RWPE2 (cell line): ENCODE measurements around the gene LRCH2.

Source experiments
- ATAC-seq: fragments of 200-7000 bp; cut with Tn5 transposase; 3 replicates; pipeline ENCODE4 v1.9.1; 2021; ENCODE audit warnings: low read depth
- DNase-seq: peaks from one replicate; pipeline ENCODE4 v3.0.0-alpha.2; 2020; ENCODE audit warnings: low spot score
- H3K27ac ChIP-seq: fragments of 450-650 bp; 2 replicates; pipeline ENCODE4 v1.5.1; 2017; ENCODE audit warnings: mild to moderate bottlenecking; ENCODE audit not compliant: poor library complexity, severe bottlenecking
- H3K27me3 ChIP-seq: fragments of 250-450 bp; sonication (Bioruptor Pico); 2 replicates; pipeline ENCODE4 v1.5.1; 2021; ENCODE audit warnings: mild to moderate bottlenecking, moderate library complexity; ENCODE audit not compliant: insufficient read depth, poor library complexity, severe bottlenecking
- H3K36me3 ChIP-seq: fragments of 250-450 bp; sonication (Bioruptor Pico); 2 replicates; pipeline ENCODE4 v1.5.1; 2020; ENCODE audit warnings: low read depth, mild to moderate bottlenecking, moderate library complexity
- H3K4me1 ChIP-seq: fragments of 250-450 bp; sonication (Bioruptor Pico); 2 replicates; pipeline ENCODE4 v1.5.1; 2021; ENCODE audit warnings: mild to moderate bottlenecking, moderate library complexity; ENCODE audit not compliant: insufficient read depth, poor library complexity, severe bottlenecking
- H3K4me3 ChIP-seq: fragments of 250-450 bp; sonication (Bioruptor Pico); 2 replicates; pipeline ENCODE4 v1.5.1; 2021; ENCODE audit warnings: mild to moderate bottlenecking, moderate library complexity; ENCODE audit not compliant: severe bottlenecking
- H3K9me3 ChIP-seq: fragments of 250-450 bp; sonication (Bioruptor Pico); 2 replicates; pipeline ENCODE4 v1.5.1; 2021; ENCODE audit warnings: mild to moderate bottlenecking, moderate library complexity; ENCODE audit not compliant: severe bottlenecking
- CTCF ChIP-seq: fragments of 450-650 bp; IDR thresholded peaks from one replicate; pipeline ENCODE4 v1.5.1; 2017; ENCODE audit warnings: mild to moderate bottlenecking, moderate library complexity; ENCODE audit not compliant: poor library complexity, severe bottlenecking

LRCH2 gene

GRCh38 chrX:115190636-115191489, 43.0 kb downstream of the LRCH2 start:
- Histone ChIP-seq H3K36me3 (no peaks in the 10 kb centered on the region), H3K27me3 (no peaks in the 10 kb centered on the region), H3K9me3 (no peaks in the 10 kb centered on the region), H3K4me1 (no peaks in the 10 kb centered on the region), H3K4me3 (no peak overlapping the region), H3K27ac (no peak overlapping the region)
- ATAC-seq (no peak), DNase-seq (no peak)
- TF ChIP-seq CTCF, result no peak

- H3K27ac ChIP-seq, result no peak overlapping the region
- H3K4me3 ChIP-seq, result no peak overlapping the region
- no peak for TF ChIP-seq CTCF
- no peak for DNase-seq
- H3K27me3 ChIP-seq, result no peaks in the 10 kb centered on the region
- ATAC-seq, result no peak
- no peaks in the 10 kb centered on the region for H3K9me3 ChIP-seq
- H3K36me3 ChIP-seq, result no peaks in the 10 kb centered on the region
- no peaks in the 10 kb centered on the region for H3K4me1 ChIP-seq
These were observed 44.0 kb downstream of the LRCH2 start for GRCh38 chrX:115189646-115190635.

- DNase-seq, result no peak
- no peak within 1 kb of the TSS for H3K4me3 ChIP-seq
- H3K27ac ChIP-seq, result no peak within 1 kb of the TSS
- no peaks in the 10 kb centered on the region for H3K9me3 ChIP-seq
- no peak for TF ChIP-seq CTCF
- no peaks in the 10 kb centered on the region for H3K36me3 ChIP-seq
- H3K4me1 ChIP-seq, result no peaks in the 10 kb centered on the region
- no peak for ATAC-seq
- H3K27me3 ChIP-seq, result no peaks in the 10 kb centered on the region
These were observed 44.8 kb downstream of the LRCH2 start, which contains the start of gene RBMXL3 for GRCh38 chrX:115189110-115189509. Gene RBMXL3 (plus strand): TSS chrX:115189410. CDS start chrX:115189442, 32 bp downstream.

GRCh38 chrX:115183980-115184379, 49.9 kb downstream of the LRCH2 start:
- ATAC-seq (no peak), DNase-seq (no peak)
- TF ChIP-seq CTCF, result no peak
- no peaks in the 10 kb centered on the region for H3K4me1 ChIP-seq
- H3K4me3 ChIP-seq, result no peak overlapping the region
- no peaks in the 10 kb centered on the region for H3K9me3 ChIP-seq
- no peaks in the 10 kb centered on the region for H3K36me3 ChIP-seq
- no peak overlapping the region for H3K27ac ChIP-seq
- H3K27me3 ChIP-seq, result no peaks in the 10 kb centered on the region
